Midbrain (tissue), 1 donor: ENCODE measurements around the gene MAN1C1.
A peak's percentile ranks its signal among the peaks of the same experiment; 100 is the strongest.
"Not testable (repeated sequence)": the region's sequence is repeated elsewhere in the genome, so short reads cannot be mapped to it uniquely, and the experiment has no call there.

Experiments
- DNase-seq: peaks from one replicate; lab custom pipeline; 2025; lab: John Stamatoyannopoulos, UW

Gene MAN1C1

DNA sequence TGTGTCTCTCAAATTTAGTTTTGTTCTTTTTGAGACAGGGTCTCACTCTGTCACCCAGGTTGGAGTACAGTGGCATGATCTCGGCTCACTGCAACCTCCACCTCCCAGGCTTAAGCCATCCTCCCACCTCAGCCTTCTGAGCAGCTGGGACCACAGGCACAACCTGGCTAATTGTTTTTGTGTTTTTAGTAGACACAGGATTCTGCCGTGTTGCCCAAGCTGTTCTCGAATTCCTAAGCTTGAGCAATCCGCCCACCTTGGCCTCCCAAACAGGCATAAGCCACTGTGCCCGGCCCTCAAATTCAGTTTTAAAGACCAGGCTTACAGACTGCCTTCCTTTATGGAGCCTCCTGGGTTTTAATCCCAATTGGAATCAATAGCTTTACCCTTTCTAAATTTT, 99.7 kb downstream of the MAN1C1 start:
- DNase-seq, result no peak

DNA sequence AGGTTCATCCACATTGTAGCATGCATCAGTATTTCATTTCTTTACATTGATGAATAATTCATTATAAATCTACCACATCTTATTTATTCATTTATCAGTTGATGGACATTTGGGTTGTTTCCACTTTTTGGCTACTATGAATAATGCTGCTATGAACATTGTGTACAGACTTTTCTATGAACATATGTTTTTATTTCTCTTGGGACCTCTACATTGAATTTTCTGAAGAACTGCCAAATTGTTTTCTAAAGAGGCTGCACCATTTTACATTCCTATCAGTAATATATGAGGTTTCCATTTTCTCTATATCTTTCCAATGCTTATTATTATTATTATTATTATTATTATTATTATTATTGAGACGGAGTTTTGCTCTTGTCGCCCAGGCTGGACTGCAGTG, 102.1 kb downstream of the MAN1C1 start:
- no peak for DNase-seq

DNA sequence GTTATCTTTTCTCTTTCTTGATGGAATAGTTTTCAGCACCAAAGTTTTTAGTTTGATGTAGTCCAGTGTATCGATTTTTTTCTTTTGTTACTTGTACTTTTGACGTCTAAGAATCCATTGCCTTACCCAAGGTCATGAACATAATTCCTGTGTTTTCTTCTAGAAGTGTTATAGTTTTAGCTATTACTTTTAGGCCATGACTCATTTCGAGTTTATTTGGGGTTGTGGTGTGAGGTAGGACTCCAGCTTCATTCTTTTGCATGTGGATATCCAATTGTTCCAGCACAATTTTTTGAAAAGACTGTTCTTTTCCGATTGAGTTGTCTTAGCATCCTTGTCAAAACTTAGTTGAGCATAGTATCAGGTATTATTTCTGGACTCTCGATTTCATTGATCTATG, 104.0 kb downstream of the MAN1C1 start:
- DNase-seq, result no peak

DNA sequence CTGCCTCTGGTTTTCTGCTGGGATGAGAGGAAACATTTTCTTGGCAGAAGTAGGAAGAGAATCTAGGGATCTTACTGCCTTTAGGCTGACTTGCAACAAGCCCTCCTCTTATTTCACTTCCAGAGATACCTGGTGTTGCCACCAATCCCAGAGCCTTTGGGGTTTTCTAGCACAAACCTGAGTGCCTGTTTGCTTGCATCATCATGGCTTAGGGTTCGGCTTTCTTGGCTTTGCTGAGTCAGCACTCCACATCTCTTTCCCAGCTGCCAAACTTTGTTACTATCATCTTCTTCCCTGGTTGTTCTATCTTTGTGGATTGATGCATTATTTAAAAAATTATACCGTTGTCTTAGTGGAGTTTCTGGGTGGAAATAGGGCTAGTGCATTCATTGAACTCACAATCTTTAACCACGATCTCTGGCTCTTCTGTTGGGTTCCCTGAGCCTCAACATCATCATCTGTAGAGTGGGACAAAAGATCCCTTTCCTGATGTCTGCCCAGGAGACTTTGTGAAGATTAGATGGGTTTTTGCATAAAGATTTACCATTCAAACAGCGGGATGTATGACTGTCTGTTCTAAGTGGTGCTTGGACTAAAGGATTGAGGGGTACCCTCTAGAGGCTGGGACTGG, 106.8 kb downstream of the MAN1C1 start:
- DNase-seq, result no peak

DNA sequence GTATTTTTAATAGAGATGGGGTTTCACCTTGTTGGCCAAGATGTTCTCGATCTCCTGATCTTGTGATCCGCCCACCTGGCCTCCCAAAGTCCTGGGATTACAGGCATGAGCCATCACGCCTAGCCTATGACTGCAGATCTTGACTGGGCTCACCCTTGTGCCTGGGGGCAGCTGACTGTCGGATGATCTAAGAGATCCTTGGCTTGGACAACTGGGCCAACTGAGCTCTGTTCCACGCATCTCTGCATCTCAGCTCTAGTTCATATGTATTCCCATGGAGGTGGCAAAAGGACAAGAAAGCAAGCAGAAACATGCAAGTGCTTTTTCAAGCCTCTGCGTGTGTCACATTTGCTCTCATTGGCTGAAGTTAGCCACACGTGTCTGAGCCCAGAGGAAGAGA, 107.6 kb downstream of the MAN1C1 start:
- no peak for DNase-seq

DNA sequence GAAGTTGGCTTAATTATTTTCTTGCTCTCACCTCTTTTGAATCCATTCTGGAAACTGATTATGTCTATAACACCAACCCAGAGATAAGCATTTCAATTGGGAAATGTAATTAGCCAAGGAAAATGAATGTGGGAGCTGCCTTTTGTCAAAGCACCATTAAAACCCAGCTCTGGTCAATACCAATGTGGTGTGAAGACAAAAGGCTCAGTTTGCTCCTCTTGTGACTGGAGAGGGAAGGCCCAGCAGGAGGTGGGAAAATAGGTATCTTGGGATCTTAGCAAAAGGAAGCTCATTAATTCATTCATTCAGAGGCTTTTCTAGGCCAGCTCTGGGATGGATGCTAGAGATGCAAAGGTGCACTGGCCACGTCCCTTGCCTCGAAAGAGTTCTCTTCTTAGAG, 108.4 kb downstream of the MAN1C1 start:
- DNase-seq, result no peak

DNA sequence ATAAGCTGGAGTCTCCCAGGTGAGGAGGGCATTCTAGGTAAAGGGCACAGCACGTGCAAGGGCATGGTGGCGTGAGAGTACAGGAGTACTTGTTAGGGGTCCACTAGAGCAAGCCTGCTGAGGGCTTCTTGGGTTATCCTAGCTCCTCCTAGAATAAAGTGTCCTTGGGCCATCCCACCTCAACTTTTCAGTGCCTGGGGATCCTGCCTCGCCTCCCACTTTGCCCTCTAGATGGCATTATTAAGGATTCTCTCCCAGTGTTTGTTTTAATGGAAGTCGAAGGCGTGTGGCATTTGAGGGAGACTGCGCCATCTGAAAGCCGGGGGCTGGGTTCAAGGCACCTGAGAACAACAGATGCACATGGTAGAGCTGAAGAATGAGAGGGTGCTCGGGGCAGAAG, 108.9 kb downstream of the MAN1C1 start:
- no peak for DNase-seq

DNA sequence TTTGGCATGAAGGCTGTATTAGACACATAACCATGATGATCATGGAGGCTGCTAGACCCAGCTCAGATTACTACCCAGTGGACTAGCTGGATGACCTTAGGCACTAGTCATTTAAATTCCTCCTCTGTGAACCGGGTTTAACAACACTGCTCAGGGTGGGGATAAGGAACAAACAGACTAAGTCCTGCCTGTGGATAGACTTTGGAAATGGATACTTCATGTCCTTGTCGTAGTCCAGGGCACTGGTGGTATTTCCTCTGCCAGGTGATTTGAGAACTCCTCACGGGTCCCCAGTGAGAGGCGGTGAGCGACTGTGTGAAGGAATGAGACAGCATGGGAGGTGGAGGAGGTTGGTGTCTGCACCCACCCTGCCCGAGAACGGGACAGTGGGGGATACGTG, 110.5 kb downstream of the MAN1C1 start:
- no peak for DNase-seq

DNA sequence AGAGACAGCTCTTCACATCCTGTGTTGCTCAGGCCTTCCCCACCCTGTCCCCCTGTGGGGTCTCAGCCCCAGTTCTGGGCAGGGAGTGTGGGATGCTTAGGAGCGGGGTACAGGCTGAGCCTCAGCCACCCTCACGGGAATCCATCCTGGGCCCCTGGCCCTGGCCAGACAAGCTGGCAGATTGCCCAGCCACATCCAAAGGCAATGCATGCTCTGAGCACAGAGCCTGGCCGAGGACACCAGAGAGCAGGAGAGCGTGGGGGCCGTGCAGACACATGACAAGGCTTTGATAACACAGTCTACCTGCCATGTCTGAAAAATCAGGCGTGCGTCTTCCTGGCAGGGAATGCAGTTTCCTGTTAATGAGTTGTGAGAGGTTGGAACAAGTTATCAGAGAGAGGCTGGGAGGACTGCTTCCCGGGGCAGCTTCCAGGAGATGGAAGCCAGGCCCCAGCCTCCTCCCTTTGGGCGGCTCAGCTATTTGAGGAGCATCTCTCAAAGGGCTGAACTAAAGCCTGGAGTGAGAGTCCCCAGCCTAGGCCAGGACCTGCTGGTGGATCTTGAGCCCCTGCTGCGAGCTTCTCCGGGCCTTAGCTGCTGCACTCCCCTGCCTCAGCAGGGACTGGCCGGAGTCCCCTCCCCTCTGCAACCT, 111.2 kb downstream of the MAN1C1 start:
- peak; percentile 55 for DNase-seq

DNA sequence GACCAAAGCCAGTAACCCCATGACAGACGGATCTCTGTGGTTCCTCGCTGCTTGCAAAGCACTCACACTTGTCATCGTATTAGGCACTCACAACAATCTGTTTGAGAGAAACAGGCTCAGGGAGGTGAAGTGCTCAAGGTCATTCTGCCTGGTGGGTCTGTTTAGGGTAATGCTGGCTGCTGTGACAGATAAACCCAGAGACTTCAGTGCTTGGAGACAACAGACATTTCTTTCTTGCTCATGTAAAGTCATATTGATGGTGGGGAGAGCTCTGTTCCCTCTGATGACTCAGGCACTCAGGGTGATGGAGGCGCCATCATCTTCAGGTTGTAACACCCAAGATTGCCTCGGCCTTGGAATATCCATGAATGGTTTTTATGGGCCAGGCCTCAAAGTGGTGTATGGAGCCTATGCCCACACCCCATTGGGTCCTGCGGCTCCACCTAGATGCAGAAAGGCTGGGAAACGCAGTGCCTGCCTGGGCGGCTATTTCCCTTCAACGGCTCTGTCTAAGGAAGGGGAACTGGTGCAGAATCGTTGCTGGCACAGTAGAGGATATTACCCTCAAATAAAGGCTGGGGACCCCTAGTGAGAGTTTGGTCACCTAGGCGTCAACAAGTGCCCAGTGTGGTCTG, 111.8 kb downstream of the MAN1C1 start:
- DNase-seq, result no peak

DNA sequence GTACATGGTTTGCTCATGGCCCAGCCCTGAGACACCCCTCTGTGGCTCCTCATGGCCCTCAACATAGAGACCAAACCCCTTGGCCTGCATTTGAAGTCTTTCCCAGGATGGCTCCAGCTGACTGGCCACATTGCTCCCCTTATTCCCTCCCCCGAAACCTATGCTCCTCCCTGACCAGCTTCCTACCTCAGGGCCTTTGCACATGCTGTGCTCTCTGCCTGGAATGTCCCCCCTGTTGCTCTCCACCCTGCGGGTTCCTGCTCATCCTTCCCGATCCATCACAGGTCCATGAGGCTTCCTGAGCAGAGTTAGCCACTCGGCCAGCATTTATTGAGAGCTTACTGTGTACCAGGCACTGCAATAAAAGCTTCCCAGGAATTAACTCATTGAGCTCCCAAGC, 112.5 kb downstream of the MAN1C1 start:
- DNase-seq, result no peak

DNA sequence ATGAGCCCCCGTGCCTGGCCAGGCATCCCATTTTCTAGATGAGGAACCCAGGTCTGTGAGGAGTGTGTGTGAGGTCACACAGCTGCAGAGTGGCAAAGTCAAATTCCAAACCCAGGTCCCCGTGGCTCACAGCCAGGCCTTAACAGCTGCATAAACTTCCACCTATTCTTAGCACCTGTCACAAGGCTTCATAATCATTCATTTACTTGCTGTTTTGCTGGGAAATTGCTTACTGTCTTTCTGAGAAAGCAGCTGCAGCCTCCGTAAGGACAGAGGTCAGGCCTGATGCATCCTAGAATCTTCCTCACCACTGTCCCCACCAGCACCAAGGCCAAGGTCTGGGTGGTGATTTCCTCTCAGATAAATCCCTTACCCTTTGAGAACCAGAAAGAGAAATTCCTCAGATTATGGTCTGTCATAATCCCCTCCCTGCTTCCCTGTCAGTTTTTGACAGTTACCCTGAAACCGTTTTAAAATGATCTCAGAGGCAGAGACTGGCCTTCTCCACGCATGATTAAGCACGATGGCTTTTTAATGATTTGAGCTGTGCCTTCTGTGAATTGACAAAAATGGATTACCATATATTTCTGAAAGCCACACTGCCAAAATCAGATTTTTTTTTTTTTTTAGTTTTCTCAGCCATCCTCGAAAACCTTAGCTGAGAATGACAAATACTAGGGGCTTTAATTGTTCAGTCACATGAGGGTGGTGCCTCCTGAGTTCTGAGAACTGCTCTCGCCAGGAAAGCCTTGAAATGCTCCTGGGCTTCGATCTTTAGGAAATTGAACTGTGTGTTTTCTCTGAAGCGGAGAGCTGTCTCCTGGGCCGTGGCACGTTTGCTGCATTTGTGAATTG, 113.4 kb downstream of the MAN1C1 start:
- no peak for DNase-seq

DNA sequence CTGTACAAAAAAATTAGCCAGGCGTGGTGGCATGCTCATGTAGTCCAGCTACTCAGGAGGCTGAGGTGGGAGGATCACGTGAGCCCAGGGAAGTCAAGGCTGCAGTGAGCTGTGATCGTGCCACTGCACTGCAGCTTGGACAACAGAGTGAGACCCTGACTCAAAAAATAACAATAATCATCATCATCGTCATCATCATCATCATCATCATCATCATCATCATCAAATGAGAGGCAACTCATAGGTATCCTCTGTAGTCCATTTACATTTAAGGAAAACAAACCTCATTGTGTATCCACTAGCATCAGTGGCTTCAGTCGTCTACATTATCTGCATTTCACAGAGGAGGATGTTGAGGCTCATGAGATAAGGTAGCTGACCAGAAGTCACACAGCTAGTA, 114.6 kb downstream of the MAN1C1 start:
- no peak for DNase-seq

DNA sequence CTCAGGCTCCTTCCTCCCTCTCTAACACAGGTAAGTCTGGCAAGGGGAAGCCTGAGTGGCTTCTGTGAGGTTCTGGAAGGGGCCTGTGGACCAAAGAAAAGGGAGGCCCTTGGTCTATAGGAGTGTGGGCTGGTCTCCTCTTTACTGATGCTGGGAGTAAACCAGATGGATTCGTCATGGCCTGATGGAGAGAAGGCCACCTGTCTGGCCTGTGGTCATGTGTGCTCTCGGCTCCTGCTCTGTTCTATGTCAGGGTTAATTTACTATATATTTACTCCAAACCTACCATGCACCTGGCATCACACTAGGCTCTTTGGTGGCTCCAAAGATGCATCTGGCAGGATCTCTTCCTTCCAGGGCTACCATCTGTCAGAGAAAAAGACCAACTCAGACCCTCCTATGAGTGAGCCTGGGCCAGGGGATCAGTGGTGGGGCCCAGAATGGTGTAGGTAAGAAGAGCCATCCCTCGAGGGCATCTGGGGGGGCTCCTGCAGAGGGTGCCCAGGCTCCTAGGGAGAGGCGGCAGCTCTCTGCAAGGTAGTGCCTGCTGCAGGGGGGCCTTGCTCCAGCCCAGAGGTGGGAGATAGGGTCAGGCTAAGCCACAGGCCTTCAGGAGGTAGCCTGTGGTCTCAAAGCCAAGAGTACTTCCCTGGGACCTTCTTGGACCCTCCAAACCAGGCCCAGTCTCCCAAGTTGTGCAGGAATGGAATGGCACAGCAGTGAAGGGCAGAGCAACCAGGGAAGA, 115.2 kb downstream of the MAN1C1 start:
- no peak for DNase-seq

DNA sequence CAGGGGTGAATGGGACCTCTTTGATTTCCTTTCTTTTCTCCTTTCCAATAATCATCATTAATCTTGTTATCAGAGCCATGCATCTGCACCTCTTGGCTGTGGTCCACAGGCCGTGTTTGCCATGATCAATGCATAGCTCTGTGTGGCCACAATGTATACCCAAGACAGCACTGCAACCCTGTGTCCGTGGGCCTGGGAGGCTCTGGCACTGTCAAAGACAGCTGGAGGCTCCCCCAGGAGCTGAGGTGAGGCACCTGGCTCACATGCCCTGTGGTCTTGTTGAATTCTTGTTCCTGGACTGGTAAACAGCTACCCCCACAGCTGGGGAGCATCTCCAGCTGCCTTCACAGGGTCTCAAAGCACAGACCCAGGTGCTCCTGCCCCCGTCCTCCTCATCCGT, 116.2 kb downstream of the MAN1C1 start:
- DNase-seq, result no peak

DNA sequence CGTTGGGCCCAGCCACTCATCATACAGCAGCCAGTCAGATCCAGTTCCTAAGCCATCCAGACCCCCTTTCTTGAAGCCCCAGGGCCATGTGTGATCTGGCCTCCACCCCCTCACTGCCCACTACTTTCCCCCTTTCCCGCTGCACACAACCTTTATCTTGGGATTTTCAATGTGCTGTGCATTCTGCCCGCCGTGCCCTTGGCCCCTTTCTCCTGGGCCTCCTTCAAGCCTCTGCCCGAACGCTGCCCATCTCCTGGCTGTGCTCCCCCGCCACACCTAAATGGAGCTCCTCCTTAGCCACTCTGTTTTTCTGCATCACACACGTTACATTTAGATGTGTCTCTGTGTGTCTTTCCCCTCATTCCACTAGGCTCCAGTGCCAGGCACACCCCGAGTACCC, 116.7 kb downstream of the MAN1C1 start:
- DNase-seq, result no peak

DNA sequence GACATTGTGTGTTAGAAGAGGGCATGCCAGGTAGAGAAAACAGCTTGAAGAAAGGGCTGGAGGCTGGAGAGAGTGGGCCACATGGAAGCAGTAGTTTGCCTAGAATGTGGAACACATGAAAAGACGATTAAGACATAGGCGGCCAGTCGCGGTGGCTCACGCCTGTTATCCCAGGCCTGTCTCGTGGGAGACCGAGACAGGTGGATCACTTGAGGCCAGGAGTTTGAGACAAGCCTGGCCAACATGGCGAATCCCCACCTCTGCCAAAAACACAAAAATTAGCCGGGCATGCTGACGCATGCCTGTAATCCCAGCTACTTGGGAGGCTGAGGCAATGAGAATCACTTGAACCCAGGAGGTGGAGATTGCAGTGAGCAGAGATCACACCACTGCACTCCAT, 118.4 kb downstream of the MAN1C1 start:
- DNase-seq, result not testable (repeated sequence)

DNA sequence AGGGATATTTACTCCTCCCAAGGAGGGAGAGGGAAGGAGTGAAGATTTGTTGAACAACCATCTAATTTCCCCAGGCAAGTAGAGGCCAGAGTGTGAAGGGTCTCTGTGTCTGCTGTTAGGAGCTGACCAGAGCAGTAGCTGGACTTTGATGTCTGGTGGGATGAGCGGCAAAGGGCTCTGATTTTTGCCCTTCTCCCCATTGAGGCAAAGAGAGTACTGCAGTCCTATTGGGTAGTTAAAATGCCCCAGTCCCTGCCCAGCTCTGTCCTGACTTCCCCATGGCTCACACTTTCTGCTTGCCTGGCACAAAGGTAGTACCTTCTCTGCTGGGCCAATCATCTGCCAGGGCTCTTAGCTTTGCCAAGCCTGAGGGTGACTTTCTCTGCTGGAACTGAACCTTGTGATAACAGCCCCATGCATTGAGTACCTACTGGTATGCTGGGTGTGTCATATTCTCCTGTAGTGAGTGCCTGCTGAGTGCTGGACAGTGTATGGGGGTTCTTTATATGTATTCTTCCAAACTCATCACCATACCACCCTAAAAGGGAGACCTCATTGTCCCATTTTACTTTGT, 119.5 kb downstream of the MAN1C1 start:
- no peak for DNase-seq

DNA sequence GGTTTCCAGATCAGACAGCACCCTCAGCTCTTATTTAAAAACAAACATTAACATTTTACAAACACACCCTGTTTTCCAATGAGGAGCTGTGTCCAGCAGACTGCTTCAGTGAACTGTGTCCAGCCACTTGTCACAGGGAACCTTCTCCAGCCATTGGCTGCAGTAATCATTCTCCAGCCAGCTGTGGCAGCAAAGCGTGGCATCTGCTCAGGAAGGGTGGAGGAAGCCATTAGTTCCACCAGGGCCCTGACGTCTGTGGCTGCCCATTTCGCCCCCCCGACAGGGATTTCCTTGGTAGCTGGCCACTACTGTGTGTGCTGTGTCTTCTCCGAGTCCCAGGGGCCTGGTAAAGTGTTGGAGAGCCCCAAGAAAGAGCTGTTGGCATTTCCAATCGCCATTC, 120.5 kb downstream of the MAN1C1 start:
- peak; percentile 9 for DNase-seq

DNA sequence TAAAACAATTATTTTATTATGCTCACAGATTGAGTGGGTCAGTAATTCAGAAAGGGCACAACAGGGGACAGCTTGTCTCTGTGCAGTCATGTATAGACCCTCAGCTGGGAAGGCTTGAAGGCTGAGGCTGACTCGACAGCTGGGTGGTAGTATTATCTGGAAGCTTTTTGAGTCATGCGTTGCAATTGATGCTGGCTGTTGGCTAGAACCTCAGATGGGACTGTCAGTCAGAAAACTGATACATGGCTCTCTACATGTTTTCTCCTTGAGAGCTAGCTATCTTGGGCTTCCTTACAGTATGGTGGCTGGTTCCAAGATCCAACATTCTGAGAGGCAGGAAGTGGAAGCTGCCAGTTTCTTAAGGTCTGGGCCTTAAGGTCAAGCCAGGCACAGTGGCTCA, 121.9 kb downstream of the MAN1C1 start:
- no peak for DNase-seq

DNA sequence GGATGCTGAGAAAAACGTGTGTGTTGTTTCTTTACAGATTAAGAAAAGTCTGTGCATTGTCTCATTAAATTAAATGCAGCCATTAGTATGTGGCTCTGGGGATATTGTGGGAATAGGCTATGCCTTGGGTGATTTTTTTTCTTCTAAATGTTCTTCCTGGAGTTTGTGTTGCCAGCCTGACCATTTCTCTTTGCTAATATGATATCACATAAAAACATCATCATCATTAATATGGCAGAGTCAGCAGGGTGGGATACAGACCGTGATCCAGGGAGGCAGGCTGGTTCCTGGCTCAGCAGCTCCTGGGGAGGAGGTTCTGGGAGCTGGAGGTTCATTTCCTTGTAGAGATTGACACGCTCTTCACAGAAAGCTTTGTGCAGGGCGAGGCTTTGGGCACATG, 122.8 kb downstream of the MAN1C1 start:
- DNase-seq, result no peak

DNA sequence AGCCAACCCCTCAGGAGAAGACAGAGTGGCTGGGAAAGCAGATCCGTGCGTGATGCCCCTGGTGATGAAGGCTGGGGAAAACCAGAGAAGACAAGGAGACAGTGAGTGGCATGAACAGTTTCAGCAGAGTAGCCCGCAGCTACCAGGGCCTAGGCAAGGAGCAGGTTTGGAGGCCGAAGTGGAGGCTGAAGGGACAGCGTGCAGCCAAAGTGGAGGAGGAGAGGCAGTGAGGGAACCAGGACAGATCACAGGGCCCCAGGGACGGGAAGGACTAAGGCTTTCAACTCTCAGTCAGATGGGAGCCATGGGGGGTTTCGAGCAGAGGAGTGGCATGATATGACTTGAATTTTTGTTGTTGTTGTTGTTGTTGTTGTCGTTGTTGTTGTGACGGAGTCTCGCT, 123.5 kb downstream of the MAN1C1 start:
- no peak for DNase-seq
